Fibroblast of villous mesenchyme (primary cell): Measurements from ENCODE around the gene SLAMF1. TPM values are rescaled to one million over a fixed set of nuclear protein-coding genes. Genes with fewer than 3 reads are reported as not detected.

ENCODE experiments used
- DNase-seq: peaks from one replicate; pipeline ENCODE4 v3.0.0-alpha.2; 2010; ENCODE audit warnings: low read depth
- H3K4me3 ChIP-seq: 2 replicates; pipeline ENCODE4 v1.5.1; 2011; ENCODE audit warnings: low read depth, mild to moderate bottlenecking, low read length
- CTCF ChIP-seq: IDR thresholded peaks from 2 replicates; pipeline ENCODE4 v1.5.1; 2012; ENCODE audit warnings: low read depth, mild to moderate bottlenecking, low read length; ENCODE audit not compliant: insufficient read depth
- total RNA-seq: library from RNA; depleted of rRNA; stranded (reverse); fragments of >200 nt; gene quantifications from 2 replicates; pipeline ENCODE4 v1.2.3, GENCODE V29; 2012

The SLAMF1 gene
- total RNA-seq, 1 donor: not detected

- TF ChIP-seq CTCF: no peak
- DNase-seq: no peak
Measured at GRCh38 chr1:160671603-160672517, 25.0 kb upstream of the SLAMF1 start.

GRCh38 chr1:160670701-160671100, 23.9 kb upstream of the SLAMF1 start:
- H3K4me3 ChIP-seq: no peak overlapping the region
- DNase-seq: no peak
- no peak for TF ChIP-seq CTCF

More at GRCh38 chr1:160671603-160672517, 25.0 kb upstream of the SLAMF1 start:
- H3K4me3 ChIP-seq: no peak overlapping the region

GRCh38 chr1:160669802-160670201, 23.0 kb upstream of the SLAMF1 start:
- DNase-seq: no peak
- H3K4me3 ChIP-seq: no peak overlapping the region
- no peak for TF ChIP-seq CTCF

GRCh38 chr1:160669276-160669675, 22.4 kb upstream of the SLAMF1 start:
- no peak for DNase-seq
- H3K4me3 ChIP-seq: no peak overlapping the region

GRCh38 chr1:160667896-160668295, 21.1 kb upstream of the SLAMF1 start:
- no peak overlapping the region for H3K4me3 ChIP-seq
- no peak for DNase-seq
- TF ChIP-seq CTCF: no peak

More at GRCh38 chr1:160669276-160669675, 22.4 kb upstream of the SLAMF1 start:
- no peak for TF ChIP-seq CTCF

GRCh38 chr1:160666079-160666442, 19.2 kb upstream of the SLAMF1 start:
- H3K4me3 ChIP-seq: no peak overlapping the region
- DNase-seq: no peak
- no peak for TF ChIP-seq CTCF
